NCI-H187 (cell line): ENCODE data around the gene RALGDS.

Experiments
- DNase-seq, 2 experiments: peaks; one replicate each; lab custom pipeline; 2025; lab: John Stamatoyannopoulos, UW

RALGDS gene

GRCh38 chr9:133134388-133135145 is 13.5 kb upstream of the RALGDS start:
- no peak for DNase-seq

- DNase-seq, result peak in 1 of 2 experiments; percentile 4
Measured at GRCh38 chr9:133133681-133134387, 12.8 kb upstream of the RALGDS start.

- DNase-seq, result no peak
Measured at GRCh38 chr9:133132174-133132573, 11.1 kb upstream of the RALGDS start.

- DNase-seq, result no peak
Measured at GRCh38 chr9:133131506-133131905, 10.5 kb upstream of the RALGDS start.

GRCh38 chr9:133130685-133131244 is 9.7 kb upstream of the RALGDS start:
- DNase-seq, result no peak

GRCh38 chr9:133129001-133129795 is 8.2 kb upstream of the RALGDS start:
- DNase-seq, result no peak

GRCh38 chr9:133128152-133128551 is 7.1 kb upstream of the RALGDS start:
- no peak for DNase-seq

DNA sequence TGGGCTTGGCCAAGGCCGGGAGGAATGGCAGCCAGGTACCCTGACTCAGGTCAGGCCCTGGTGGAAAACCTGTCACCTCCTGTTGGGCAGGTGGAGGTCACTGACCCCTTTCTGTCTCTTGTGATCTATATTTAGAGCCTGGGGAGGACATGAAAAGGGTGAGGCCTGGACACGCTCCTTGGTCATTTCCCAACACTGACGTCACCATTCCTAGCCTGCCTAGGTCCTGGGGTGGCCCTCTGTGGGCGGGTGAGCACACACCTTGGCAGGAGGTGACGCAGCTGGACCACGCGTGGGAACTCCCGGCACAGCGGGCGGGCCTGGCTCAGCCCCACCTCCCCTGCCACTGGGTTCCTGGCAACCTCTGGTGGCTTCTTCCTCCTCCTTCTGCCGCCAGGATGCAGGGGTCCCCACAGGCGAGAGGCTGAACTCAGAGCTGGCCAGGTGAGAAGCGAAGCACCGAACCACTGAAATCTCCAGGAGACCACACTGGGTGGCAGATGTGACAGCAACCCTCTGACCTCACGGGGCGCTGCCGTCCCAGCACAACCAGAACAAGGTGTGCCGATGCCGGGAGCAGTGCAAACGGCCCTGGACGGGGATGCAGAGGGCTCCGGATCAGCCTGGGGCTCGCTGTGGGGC is 6.4 kb upstream of the RALGDS start:
- no peak for DNase-seq

- no peak for DNase-seq
Measured at GRCh38 chr9:133126697-133127339, 5.8 kb upstream of the RALGDS start.

GRCh38 chr9:133125941-133126696 is 5.1 kb upstream of the RALGDS start:
- no peak for DNase-seq

- no peak for DNase-seq
Measured at GRCh38 chr9:133124907-133125275, 3.9 kb upstream of the RALGDS start.

DNA sequence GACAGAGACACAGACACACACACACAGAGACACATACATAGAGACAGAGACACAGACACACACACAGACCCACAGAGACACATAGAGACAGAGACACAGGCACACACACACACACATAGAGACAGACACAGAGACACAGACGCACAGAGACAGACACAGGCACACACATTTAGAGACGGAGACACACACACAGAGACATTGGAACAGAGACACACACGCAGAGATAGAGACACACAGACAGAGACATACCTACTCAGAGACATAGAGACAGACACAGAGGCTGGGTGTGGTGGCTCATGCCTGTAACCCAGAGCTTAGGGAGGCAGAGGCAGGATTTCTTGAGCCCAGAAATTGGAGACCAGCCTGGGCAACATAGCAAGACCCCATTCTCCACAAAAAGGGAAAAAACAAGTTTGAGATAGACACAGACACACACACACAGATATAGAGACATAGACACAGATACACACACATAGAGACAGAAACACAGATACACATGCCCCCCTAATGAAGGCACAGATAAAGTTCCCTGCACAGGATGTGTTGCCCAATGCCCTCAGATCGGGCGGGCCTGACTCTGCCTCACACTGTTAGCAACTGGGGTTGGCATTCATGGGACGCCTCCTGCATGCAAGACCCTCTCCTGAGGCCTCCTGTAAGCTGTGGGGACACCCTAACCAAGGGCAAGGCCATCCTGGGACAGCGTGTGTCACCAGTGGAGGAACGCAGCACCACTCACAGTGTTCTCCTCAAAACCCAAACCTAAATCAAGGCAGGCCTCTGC is 3.3 kb upstream of the RALGDS start:
- DNase-seq, result no peak

GRCh38 chr9:133122935-133123611 is 2.0 kb upstream of the RALGDS start:
- no peak for DNase-seq

- no peak for DNase-seq
Measured at GRCh38 chr9:133122605-133122934, 1.5 kb upstream of the RALGDS start.

- no peak for DNase-seq
Measured at GRCh38 chr9:133121915-133122550, 993 bp upstream of the RALGDS start.

- no peak for DNase-seq
Measured at GRCh38 chr9:133120501-133121197, 391 bp downstream of the RALGDS start.

DNA sequence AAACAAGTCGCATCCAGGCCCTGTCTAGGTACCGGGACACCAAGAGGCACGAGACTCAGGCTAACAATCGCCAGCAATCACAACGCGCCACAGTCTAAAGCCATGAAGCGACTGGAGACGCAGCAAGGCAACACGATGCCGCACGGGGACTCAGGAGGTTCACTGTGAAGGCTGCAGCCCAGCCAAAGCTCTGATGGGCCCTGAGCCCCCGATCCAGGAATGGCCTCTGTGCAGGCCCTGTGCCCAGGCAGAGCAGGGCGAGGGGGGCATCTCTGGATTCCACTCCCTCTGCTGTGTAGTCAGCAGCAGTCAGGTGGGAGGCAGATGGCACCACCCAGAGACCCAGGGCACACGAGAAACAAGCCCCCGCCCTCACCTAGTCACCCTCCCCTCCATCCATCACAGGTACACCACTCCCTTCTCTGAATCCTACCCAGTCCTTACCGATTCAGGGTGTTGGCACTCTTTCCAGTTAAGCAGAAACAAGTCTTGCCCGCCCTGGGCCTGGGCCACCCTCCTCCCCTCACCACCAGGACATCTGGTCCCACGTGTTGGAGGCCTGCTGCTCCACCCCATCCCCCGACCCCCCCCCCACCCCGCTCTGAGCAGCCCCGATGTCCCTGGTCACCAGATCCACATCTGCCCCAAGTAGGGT is 1.1 kb downstream of the RALGDS start:
- no peak for DNase-seq
